C4-2B (cell line): ENCODE data around the gene APAF1.
"Not testable (repeated sequence)": the region's sequence is repeated elsewhere in the genome, so short reads cannot be mapped to it uniquely, and the experiment has no call there.

Experiments used
- H3K27ac ChIP-seq: fragments of 450-650 bp; 2 replicates; pipeline ENCODE4 v1.5.1; 2017
- ZFX ChIP-seq: fragments of 450-650 bp; IDR thresholded peaks from 2 replicates; pipeline ENCODE4 v1.6.1; 2017
- TF ChIP-seq, protein P1 (sequence below): fragments of 450-650 bp; conservative IDR thresholded peaks from 2 replicates; pipeline ENCODE4 v1.5.1; 2017; ENCODE audit warnings: mild to moderate bottlenecking

The APAF1 gene

DNA sequence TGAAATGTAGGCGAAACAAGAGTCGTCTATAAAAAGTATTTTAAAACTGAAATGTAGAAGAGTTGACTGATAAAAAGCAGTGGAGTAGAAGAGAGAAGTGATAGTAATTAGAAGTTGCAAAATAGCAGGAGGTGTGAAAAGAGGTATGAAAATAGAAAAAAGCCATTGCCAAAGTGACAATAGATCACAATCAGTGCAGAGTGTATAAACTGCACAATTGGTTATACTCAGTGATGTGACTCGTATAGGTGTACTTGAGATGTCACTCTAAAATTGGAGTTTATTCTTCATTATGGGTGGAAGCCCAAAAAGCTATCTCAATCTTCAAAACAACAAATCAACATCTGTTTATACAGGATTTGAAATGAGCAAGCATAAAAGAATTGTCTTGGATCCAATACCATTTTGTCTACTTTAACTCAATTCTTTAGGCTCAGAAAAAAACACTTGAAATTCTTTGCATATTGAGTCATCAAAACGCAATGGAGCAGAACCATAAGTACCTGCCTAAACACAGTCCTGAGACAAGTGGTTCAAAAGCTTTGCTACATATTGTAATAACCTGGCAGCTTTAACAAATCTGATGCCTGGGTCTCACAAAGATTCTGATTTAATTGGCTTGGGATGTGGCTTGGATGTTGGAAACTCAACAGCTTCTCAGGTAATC is 9.3 kb upstream of the APAF1 start:
- TF ChIP-seq, protein P1, sequence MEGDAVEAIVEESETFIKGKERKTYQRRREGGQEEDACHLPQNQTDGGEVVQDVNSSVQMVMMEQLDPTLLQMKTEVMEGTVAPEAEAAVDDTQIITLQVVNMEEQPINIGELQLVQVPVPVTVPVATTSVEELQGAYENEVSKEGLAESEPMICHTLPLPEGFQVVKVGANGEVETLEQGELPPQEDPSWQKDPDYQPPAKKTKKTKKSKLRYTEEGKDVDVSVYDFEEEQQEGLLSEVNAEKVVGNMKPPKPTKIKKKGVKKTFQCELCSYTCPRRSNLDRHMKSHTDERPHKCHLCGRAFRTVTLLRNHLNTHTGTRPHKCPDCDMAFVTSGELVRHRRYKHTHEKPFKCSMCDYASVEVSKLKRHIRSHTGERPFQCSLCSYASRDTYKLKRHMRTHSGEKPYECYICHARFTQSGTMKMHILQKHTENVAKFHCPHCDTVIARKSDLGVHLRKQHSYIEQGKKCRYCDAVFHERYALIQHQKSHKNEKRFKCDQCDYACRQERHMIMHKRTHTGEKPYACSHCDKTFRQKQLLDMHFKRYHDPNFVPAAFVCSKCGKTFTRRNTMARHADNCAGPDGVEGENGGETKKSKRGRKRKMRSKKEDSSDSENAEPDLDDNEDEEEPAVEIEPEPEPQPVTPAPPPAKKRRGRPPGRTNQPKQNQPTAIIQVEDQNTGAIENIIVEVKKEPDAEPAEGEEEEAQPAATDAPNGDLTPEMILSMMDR: no peak
- TF ChIP-seq ZFX: no peak
- H3K27ac ChIP-seq: no peak overlapping the region

DNA sequence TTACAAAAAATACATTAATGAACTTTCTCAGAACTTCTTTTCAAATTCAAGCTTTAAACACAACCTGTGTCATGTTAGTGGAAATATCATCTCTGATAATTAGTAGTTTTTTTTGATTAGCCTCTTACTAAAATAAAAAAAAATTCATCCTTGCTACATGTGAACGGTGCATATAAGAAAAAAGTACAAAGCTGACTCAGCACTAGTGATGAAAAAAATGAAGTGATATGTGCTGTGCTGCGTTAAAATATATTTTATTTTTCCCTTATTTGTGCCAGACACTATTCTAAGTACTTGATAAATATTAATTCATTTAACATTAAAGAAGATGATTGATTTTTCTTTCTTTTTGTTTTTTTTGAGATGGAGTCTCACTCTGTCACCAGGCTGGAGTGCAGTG is 8.0 kb upstream of the APAF1 start:
- TF ChIP-seq, protein P1: no peak
- TF ChIP-seq ZFX: no peak
- H3K27ac ChIP-seq: no peak overlapping the region

DNA sequence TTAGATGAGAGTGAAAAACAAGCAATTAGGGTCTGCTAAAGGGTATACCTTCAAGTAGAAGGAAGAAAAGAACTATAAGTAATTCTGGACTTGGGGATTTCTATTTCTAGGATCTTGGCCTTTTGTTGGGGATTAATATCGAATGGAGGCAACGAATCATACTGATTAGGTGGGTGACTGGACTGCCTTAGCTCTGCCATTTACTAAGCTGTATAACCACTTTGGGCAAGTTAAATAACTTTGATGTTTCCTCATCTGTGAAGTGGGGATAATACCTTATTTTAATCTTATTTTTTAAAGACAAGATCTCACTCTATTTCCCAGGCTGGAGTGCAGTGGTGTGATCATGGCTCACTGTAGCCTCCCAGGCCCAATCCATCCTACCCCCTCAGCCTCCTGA is 7.1 kb upstream of the APAF1 start:
- TF ChIP-seq, protein P1: no peak
- TF ChIP-seq ZFX: no peak

DNA sequence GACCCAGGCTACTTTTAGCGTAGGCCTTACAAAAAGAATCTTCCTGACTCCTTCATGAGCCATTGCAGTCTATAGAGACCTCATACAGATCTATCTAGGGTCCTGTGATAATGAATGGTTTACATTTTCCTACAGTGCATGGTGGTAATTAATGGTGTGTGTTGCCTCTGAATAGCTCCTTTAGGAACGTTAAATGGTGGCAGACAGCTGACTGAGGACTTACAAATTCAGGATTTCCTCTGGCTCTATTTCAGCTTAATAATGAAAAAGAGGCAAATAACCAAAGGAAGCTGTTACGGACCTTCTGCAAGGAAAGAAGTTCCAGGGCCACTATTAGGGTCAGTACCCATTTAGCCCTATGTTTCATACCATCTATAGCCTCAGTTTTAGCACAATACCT is 5.6 kb upstream of the APAF1 start:
- no peak for TF ChIP-seq ZFX
- TF ChIP-seq, protein P1: no peak
- no peak overlapping the region for H3K27ac ChIP-seq

More for the DNA sequence above, 7.1 kb upstream of the APAF1 start:
- no peak overlapping the region for H3K27ac ChIP-seq

DNA sequence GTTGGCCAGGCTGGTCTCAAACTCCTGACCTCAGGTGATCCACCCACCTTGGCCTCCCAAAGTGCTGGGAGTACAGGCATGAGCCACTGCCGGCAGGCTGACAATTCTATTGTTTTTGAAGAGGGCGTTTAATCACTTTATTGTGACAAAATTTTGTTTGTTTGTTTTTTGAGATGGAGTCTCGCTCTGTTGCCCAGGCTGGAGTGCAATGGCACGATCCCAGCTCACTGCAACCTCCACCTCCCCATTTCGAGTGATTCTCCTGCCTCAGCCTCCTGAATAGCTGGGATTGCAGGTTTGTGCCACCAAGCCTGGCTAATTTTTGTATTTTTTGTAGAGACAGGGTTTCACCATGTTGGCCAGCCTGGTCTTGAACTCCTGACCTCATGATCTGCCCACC is 2.3 kb upstream of the APAF1 start:
- not testable (repeated sequence) for H3K27ac ChIP-seq

DNA sequence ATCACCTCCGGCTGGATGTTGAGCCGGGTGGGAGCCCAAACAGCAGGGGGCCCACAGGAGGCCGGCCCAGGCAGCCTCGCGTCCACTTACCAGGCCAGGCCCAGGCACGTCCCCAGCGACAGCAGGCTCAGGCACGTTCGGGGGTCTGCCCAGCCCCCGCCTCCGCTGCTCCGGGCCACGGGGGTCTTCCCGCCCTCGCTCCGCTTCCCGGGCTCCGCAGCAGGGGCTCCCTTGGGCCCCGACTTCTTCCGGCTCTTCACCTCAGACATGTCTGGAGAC is 718 bp upstream of the APAF1 start:
- H3K27ac ChIP-seq: peak overlapping the region; percentile 69
- TF ChIP-seq, protein P1: peak; percentile 13; the same call in 1 of the 2 replicates
- no peak for TF ChIP-seq ZFX

DNA sequence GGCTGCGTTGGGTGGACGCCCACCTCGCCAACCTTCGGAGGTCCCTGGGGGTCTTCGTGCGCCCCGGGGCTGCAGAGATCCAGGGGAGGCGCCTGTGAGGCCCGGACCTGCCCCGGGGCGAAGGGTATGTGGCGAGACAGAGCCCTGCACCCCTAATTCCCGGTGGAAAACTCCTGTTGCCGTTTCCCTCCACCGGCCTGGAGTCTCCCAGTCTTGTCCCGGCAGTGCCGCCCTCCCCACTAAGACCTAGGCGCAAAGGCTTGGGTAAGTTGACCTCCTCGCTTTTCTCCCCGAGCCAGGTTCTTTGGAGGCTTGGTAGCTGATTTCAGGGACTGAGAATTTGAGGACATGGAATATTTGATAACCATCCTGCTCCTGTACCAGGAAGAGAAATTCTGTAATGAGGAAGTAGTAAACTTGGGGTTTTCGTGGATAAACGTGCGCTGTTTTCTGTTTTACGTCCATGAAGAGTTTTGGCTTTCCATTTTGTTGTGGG is 530 bp downstream of the APAF1 start:
- H3K27ac ChIP-seq: peak overlapping the region; percentile 69
- TF ChIP-seq, protein P1: no peak
- no peak for TF ChIP-seq ZFX
